ENCODE results near the gene EPN2. TPM values are rescaled to one million over a fixed set of nuclear protein-coding genes. Genes with fewer than 3 reads are reported as not detected.
A peak's percentile ranks its signal among the peaks of the same experiment; 100 is the strongest.

EPN2 gene
- total RNA-seq, 4 donors from 2014 or later = 23.9 to 35.1 (median 34.1) TPM

DNA sequence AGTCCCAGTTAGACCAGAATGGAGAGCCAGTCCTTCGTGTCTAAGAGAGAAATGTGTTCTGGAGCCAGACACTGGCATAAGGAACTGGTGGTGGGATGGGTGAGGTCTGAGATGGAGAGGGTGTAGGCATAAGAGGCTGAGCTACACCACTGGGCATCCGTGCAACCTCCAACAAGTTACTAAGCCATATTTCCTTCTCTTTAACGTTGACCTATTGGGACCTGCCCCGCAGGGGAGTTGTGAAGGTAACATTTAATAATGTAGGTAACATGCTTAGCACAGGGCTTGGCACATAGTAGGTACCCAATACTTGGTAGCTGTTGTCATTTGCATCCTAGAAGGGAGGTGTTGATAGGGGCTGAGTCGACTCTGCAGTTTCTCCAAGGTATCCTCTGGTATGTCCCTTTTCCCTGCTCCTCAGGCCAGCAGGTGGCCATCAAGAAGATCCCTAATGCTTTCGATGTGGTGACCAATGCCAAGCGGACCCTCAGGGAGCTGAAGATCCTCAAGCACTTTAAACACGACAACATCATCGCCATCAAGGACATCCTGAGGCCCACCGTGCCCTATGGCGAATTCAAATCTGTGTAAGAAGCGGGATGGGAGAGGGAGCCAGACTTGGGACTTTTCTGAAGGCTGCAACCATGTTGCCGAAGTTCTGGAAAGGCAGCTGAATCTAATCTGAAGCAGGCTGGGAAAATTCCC, 142.3 kb downstream of the EPN2 start:
- Histone ChIP-seq H3K4me3 (peak overlapping the region in 3 of 4 donors; percentile 70 to 86 (median 85)), H3K36me3 (peaks cover 0 to 51% (median 0%) of the 10 kb centered on the region in 3 donors), H3K27ac (peak overlapping the region; percentile 88 to 97 (median 92)), H3K27me3 (no peaks in the 10 kb centered on the region), H3K9me3 (no peaks in the 10 kb centered on the region), H3K4me1 (peaks cover 0 to 39% (median 5%) of the 10 kb centered on the region in 4 donors)
- TF ChIP-seq POLR2A (IDR thresholded peaks at IDR 0.05) = no peak
- TF ChIP-seq CTCF (IDR thresholded peaks at IDR 0.05) = no peak
- DNase-seq = peak in 1 of 3 donors; percentile 41

GRCh38 chr17:19380481-19381301, 143.5 kb downstream of the EPN2 start:
- no peak overlapping the region for H3K27ac ChIP-seq
- TF ChIP-seq POLR2A (IDR thresholded peaks at IDR 0.05) (no peak), CTCF (IDR thresholded peaks at IDR 0.05) (no peak)

DNA sequence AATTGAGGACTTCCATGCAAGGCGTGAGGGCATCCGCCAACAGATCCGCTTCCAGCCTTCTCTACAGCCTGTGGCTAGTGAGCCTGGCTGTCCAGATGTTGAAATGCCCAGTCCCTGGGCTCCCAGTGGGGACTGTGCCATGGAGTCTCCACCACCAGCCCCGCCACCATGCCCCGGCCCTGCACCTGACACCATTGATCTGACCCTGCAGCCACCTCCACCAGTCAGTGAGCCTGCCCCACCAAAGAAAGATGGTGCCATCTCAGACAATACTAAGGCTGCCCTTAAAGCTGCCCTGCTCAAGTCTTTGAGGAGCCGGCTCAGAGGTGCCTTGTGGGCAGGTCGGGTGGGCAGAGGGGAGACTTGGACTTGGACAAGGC, 144.2 kb downstream of the EPN2 start:
- Histone ChIP-seq H3K27me3 (no peaks in the 10 kb centered on the region), H3K27ac (no peak overlapping the region), H3K9me3 (no peaks in the 10 kb centered on the region), H3K4me1 (peaks cover 0 to 58% (median 9%) of the 10 kb centered on the region in 4 donors), H3K36me3 (peaks cover 0 to 51% (median 0%) of the 10 kb centered on the region in 3 donors), H3K4me3 (no peak overlapping the region)
- TF ChIP-seq POLR2A (IDR thresholded peaks at IDR 0.05) (no peak), CTCF (IDR thresholded peaks at IDR 0.05) (no peak)
- peak in 1 of 3 donors; percentile 42 for DNase-seq

More at GRCh38 chr17:19380481-19381301, 143.5 kb downstream of the EPN2 start:
- Histone ChIP-seq H3K36me3 (peaks cover 0 to 51% (median 0%) of the 10 kb centered on the region in 3 donors), H3K4me1 (peaks cover 0 to 51% (median 7%) of the 10 kb centered on the region in 4 donors), H3K27me3 (no peaks in the 10 kb centered on the region), H3K9me3 (no peaks in the 10 kb centered on the region), H3K4me3 (no peak overlapping the region)
- DNase-seq = peak in 1 of 3 donors; percentile 48

- H3K4me3 ChIP-seq = no peak overlapping the region
- peaks cover 0 to 60% (median 8%) of the 10 kb centered on the region in 4 donors for H3K4me1 ChIP-seq
- TF ChIP-seq POLR2A (IDR thresholded peaks at IDR 0.05) (no peak), CTCF (IDR thresholded peaks at IDR 0.05) (no peak)
- no peaks in the 10 kb centered on the region for H3K27me3 ChIP-seq
- H3K9me3 ChIP-seq = no peaks in the 10 kb centered on the region
- H3K27ac ChIP-seq = peak overlapping the region in 2 of 4 donors; percentile 23 to 38
- DNase-seq = peak in 1 of 3 donors; percentile 41
- peaks cover 0 to 51% (median 0%) of the 10 kb centered on the region in 3 donors for H3K36me3 ChIP-seq
Observed at GRCh38 chr17:19381741-19382444, 144.7 kb downstream of the EPN2 start.
